ENCODE results near the gene SPP2. TPM values are rescaled to one million over a fixed set of nuclear protein-coding genes. Genes with fewer than 3 reads are reported as not detected.

The SPP2 gene
- total RNA-seq, 1 experiment from 2014 or later, result not detected

DNA sequence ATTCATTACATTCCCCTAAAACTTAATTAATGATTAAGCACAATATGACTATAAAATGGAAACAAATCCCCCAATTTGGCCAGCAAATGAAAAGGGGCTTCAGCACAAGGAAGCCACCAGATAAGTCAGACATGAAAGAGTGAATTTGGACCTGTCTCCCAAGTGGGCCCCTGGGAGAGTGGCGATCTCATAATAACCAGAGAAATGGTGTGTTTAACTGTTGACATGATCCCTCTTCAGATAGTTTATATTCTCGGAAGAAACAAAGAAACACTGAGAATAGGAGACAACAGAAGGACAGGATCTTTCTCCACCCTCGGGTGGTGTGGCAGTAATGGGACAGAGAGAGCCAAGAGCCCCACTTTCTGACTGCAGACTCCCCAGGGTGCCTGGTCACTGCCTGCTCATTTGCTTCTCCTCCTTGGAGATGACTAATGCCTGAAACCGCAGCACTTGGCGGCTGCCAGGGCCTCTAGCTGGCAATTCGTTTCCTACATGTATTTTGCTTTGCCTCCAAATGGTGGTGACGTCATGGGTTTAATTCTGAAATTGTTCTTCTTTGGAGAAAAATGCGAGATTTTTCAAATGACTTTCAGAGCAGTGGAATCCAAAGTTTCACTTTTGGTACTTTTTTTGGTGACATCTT is 46.4 kb upstream of the SPP2 start:
- no peak for TF ChIP-seq CTCF (IDR thresholded peaks at IDR 0.05; ENCODE audit: unreplicated experiment)
- BruUV-seq (replicated peaks), result no TSS peak
- intact Hi-C loops (cut with micrococcal nuclease), result no loop called here

GRCh38 chr2:234005126-234005525 is 45.4 kb upstream of the SPP2 start:
- TF ChIP-seq CTCF (IDR thresholded peaks at IDR 0.05; ENCODE audit: unreplicated experiment), result no peak
- ChIA-PET CTCF (no interaction called here), POLR2A (no interaction called here)
- no peak overlapping the region for H3K4me3 Mint-ChIP-seq (ENCODE audit: unreplicated experiment)
- intact Hi-C loops (cut with micrococcal nuclease), result no loop called here
- no peak overlapping the region for H3K27ac Mint-ChIP-seq (ENCODE audit: low read depth, unreplicated experiment)
- H3K36me3 Mint-ChIP-seq (ENCODE audit: insufficient read depth, unreplicated experiment), result no peaks in the 10 kb centered on the region
- BruUV-seq (replicated peaks), result no TSS peak
- H3K4me1 Mint-ChIP-seq (ENCODE audit: insufficient read depth, unreplicated experiment), result peaks cover 11% of the 10 kb centered on the region
- H3K27me3 Mint-ChIP-seq (ENCODE audit: insufficient read depth, unreplicated experiment), result peaks cover 6% of the 10 kb centered on the region
- no peaks in the 10 kb centered on the region for H3K9me3 Mint-ChIP-seq (ENCODE audit: unreplicated experiment)
- no peak for DNase-seq (ENCODE audit: unreplicated experiment)

More for the DNA sequence above, 46.4 kb upstream of the SPP2 start:
- Mint-ChIP-seq H3K9me3 (ENCODE audit: unreplicated experiment) (no peaks in the 10 kb centered on the region), H3K36me3 (ENCODE audit: insufficient read depth, unreplicated experiment) (no peaks in the 10 kb centered on the region), H3K4me1 (ENCODE audit: insufficient read depth, unreplicated experiment) (peaks cover 11% of the 10 kb centered on the region), H3K27me3 (ENCODE audit: insufficient read depth, unreplicated experiment) (peaks cover 6% of the 10 kb centered on the region), H3K4me3 (ENCODE audit: unreplicated experiment) (no peak overlapping the region), H3K27ac (ENCODE audit: low read depth, unreplicated experiment) (no peak overlapping the region)
- peak; percentile 94 for DNase-seq (ENCODE audit: unreplicated experiment)
- ChIA-PET CTCF (interaction anchor here (0.6 kb wide), 1 partner anchor 11 kb away, joined by 3 read pairs; no protein-coding TSS in a partner anchor), POLR2A (no interaction called here)

DNA sequence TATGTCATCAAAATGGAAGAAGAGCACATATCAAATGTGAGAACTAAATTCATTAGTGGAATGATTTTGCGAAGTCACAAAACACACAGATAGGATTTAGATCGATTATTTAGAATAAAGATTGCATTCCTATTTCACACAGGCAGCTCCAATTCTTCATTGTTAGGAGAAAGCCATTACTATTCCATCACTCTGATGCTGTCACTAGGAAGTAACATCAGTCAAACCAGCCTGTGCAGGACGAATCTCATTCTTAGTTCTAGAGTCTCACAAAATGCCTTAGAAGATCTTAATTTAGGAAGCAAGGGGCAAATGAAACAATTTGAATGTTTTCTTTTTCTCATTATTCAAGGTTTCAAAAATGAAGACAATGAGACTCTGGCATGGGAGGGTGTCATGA is 44.0 kb upstream of the SPP2 start:
- CTCF ChIA-PET, result interaction anchor here (0.7 kb wide), 1 partner anchor 396 kb away, joined by 3 read pairs; no protein-coding TSS in a partner anchor

DNA sequence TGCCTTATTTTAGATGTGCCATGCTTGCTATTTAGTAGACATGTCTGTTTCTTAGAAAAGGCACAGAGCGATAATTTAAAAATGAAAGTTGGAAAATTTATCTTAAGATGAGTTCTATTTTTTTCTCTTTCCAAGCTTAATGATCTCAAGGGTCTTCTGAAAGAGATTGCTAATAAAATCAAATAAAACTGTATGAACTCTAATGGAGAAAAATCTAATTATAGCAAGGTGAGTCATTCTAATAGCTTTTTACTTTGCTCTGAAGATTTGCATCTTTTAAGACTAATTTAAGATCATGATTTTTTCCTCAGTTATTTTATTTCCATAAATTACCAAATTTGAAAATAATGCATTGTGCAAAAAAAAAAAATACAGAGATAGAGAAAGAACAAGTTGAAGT is 36.1 kb upstream of the SPP2 start:
- TF ChIP-seq CTCF (IDR thresholded peaks at IDR 0.05; ENCODE audit: unreplicated experiment), result no peak
- CTCF ChIA-PET, result no interaction called here
- Mint-ChIP-seq H3K27me3 (ENCODE audit: insufficient read depth, unreplicated experiment) (peaks cover 12% of the 10 kb centered on the region), H3K4me1 (ENCODE audit: insufficient read depth, unreplicated experiment) (no peaks in the 10 kb centered on the region), H3K36me3 (ENCODE audit: insufficient read depth, unreplicated experiment) (no peaks in the 10 kb centered on the region), H3K27ac (ENCODE audit: low read depth, unreplicated experiment) (no peak overlapping the region), H3K4me3 (ENCODE audit: unreplicated experiment) (no peak overlapping the region), H3K9me3 (ENCODE audit: unreplicated experiment) (no peaks in the 10 kb centered on the region)
- intact Hi-C loops (cut with micrococcal nuclease), result no loop called here
- DNase-seq (ENCODE audit: unreplicated experiment), result no peak
- POLR2A ChIA-PET, result interaction anchor here (0.6 kb wide), 1 partner anchor 100 kb away, joined by 3 read pairs; no protein-coding TSS in a partner anchor
- no TSS peak for BruUV-seq (replicated peaks)

More for the DNA sequence above, 44.0 kb upstream of the SPP2 start:
- intact Hi-C loops (cut with micrococcal nuclease), result no loop called here
- peaks cover 6% of the 10 kb centered on the region for H3K27me3 Mint-ChIP-seq (ENCODE audit: insufficient read depth, unreplicated experiment)
- H3K9me3 Mint-ChIP-seq (ENCODE audit: unreplicated experiment), result no peaks in the 10 kb centered on the region
- H3K4me3 Mint-ChIP-seq (ENCODE audit: unreplicated experiment), result no peak overlapping the region
- BruUV-seq (replicated peaks), result no TSS peak
- no peaks in the 10 kb centered on the region for H3K36me3 Mint-ChIP-seq (ENCODE audit: insufficient read depth, unreplicated experiment)
- no peak for TF ChIP-seq CTCF (IDR thresholded peaks at IDR 0.05; ENCODE audit: unreplicated experiment)
- POLR2A ChIA-PET, result no interaction called here
- no peak for DNase-seq (ENCODE audit: unreplicated experiment)
- H3K27ac Mint-ChIP-seq (ENCODE audit: low read depth, unreplicated experiment), result no peak overlapping the region
- H3K4me1 Mint-ChIP-seq (ENCODE audit: insufficient read depth, unreplicated experiment), result peaks cover 11% of the 10 kb centered on the region

Measured in MCF 10A (cell line).